ENCODE measurements around the gene PLEKHG4.

The PLEKHG4 gene

DNA sequence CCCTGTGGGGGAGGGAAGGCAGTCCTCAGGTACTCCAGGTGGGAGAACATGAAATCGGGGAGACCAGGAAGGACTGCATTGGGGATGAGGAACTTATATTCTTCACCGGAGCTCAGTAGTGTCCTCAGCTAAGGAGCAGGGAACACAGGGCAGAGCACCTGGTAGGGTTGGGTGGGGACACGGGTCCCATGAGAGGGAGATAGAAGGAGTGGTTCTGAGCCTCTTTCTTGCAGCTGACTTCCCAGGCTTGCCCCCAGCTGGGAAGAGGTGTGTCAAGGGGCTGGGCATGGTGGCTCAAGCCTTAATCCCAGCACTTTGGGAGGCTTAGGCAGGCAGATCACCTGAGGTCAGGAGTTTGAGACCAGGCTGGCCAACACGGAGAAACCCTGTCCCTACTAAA lies 34.1 kb upstream of the PLEKHG4 start:
- DNase-seq: no peak

GRCh38 chr16:67245674-67246080 lies 33.7 kb upstream of the PLEKHG4 start:
- DNase-seq: no peak

DNA sequence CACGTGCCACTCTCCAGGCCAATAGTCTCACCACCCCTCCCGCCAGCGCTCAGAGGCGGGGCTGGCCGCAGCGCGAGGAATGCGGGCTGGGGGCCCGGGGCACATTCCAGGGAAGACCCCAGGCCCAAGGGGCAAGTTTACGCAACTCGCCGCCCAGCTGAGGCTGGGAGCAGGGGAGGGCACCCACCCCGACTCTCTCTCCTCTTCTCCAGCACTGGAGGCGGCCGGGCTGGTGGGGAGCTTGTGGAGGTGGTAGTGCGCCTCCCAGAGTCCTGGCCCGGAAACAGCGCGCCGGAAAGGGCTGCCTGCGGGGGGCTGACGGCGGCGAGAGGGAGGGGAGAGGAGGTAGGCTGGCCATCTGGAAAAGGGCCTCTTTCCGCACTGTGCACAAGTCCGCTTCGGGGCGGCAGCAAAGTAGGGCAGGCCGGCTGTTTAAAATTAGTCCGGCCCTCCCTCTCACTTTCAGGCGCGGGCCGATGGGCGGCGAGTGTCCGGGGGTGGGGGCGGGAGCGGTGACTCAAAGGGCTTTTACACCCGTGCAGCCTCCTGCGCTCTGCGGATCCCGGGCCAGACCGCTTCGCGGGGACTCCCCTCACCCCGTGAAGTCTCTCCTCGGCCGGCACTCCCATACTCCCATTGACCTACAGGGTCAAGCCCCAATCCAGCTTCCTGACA lies 33.1 kb upstream of the PLEKHG4 start:
- DNase-seq: peak in 5 of 6 experiments; percentile 20 to 48 (median 42)

DNA sequence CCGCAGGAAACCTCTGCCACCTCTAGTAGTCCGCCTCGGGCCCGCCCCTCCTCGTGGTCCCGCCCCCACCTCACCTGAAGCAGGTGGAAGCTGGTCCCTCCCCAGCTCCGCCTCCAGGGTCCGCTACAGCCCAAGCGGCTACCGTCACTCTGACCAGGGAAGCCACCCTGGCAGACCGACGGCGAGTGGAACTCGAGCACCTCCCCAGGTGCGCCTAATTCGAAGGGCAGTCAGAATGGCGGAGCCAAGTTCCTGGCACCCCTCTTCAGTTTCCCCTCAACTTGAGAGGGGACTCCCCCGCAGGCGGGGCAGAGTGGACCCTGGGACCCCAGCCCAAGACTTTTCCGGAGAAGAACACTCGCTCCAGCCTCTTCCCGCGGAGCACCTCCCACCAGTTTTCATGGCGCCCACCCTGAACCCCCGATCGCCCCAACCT lies 32.6 kb upstream of the PLEKHG4 start:
- DNase-seq: peak in 5 of 6 experiments; percentile 9 to 68 (median 57)

GRCh38 chr16:67247192-67248072 lies 31.9 kb upstream of the PLEKHG4 start, which contains the start of gene FHOD1:
Gene FHOD1 (minus strand): TSS chr16:67247481. CDS start chr16:67247410, 71 bp downstream.
- peak; percentile 87 to 94 (median 90) for DNase-seq

DNA sequence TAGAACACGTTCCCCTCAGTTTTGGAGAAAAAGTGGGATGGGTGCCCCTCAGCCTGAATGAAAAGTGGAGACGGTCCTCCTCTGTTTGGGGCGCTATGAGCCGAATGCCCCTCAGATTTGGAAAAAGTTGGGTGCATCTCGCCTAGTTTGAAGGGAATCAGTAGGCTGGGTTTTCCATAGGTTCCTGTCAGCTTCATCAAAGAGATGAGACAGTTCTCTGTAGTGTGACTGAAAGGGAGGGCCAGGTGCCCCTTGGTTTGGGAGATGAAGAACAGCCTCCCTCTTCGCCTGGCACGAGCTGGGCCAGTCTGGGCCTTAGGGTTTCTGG lies 31.3 kb upstream of the PLEKHG4 start:
- no peak for DNase-seq

DNA sequence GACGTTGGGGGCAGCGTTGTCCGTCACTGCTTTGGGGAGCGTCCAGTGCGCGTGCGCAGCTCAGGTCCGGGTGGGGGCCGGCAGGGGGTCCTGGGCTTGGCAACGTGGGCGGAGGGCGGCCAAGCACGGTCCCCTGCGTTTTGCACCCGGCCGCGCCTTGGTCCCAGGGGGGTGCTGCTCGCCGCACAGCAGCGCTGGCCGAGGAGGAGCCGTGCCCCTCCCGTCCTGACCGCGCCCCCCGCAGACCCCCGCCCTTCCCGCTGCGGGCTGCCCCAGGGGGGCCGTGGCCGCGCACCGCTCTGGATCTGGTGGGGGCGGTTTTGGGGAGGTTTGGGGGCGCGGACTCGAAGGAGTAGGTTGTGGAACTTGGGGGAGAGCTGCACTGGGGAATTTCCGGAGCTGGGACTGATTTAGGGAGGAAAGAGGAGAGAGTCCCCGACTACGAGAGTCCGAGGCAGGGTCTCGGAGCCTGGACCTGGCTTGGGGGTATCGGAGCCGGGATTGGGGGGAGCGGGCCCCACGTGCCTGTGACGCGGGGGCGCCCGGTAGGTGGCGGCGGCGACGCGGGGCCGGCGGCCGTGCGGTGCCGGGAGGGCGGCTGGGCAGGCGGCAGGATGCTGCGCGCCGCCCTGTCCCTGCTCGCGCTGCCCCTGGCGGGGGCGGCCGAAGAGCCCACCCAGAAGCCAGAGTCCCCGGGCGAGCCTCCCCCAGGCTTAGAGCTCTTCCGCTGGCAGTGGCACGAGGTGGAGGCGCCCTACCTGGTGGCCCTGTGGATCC lies 30.7 kb upstream of the PLEKHG4 start, which contains the start of gene SLC9A5:
Gene SLC9A5 (plus strand): TSS at position 579 of the 777 bp plus-strand sequence. CDS start 36 bp downstream, at position 615.
- DNase-seq: peak in 3 of 6 experiments; percentile 10 to 26 (median 21)

- no peak for DNase-seq
These were observed 29.9 kb upstream of the PLEKHG4 start for GRCh38 chr16:67249178-67250044.

DNA sequence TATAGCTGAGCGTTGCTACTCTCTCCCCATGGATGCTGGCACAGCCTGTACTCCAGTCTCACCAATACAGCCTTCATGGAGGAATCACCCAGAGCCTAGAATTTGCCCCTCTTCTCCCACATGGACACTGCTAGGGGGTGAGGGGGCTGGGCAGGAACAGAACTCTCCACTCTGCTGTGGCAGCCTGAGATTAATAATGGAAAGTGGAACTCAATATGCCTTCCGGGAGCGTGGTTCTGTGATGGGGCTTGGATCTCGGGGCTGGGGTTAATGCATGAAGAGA lies 29.3 kb upstream of the PLEKHG4 start:
- no peak for DNase-seq

- DNase-seq: no peak
These were observed 26.5 kb upstream of the PLEKHG4 start for GRCh38 chr16:67252609-67253497.

DNA sequence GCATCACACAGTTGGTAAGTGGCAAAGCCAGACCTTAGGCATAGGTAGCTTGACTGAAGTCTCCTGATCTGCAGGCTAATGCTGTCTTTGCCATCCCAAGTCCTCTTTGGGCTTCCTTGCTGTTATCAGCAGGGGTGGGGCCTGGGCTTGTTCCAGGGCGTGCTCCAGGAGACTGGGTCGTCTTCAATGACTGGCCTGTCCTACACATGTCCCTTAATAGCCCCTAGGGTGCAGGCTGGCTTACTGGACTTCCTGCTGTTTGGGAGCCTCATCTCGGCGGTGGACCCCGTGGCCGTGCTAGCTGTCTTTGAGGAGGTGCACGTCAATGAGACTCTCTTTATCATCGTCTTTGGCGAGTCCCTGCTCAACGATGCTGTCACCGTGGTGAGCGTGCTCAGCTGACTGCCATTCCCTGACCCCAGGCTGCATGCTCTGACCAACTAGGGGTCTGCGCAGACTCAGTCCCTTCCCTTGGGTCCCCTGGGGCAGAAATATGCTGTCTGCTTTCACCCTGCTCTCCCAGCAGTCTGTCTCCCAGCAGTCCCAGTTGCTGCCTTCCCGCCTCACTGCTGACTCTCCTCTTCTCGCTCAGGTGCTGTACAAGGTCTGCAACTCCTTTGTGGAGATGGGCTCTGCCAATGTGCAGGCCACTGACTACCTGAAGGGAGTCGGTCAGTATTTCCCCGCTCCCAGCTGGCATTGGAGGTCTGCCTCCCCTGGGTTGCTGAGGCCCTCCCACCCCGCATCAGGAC lies 24.4 kb upstream of the PLEKHG4 start:
- DNase-seq: no peak

DNA sequence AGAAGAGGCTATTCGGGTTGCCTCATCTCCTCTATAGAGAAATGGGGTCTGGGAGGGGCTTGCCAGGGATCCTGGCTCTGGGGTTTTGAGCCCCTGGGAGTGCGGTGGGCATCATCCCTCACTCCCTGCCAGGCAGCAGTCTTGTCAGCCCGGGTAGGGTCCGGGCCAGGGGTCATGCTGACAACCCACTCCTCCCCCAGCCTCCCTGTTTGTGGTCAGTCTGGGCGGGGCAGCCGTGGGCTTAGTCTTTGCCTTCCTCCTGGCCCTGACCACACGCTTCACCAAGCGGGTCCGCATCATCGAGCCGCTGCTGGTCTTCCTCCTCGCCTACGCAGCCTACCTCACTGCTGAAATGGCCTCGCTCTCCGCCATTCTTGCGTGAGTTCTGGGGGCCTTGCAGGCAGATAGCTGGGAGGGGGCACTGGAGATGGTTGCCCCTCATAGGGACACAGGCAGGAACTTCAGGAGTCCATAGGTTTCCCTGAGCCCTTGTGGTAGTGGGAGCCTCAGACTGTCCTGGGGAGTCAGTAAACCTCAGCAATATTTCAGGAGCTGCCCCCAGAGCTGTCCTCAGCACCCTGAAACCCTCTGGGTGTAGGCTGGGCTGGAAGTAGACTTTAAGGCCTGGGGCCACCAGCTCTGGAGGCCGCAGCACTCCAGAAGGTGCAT lies 23.6 kb upstream of the PLEKHG4 start:
- no peak for DNase-seq

GRCh38 chr16:67256701-67257230 lies 22.6 kb upstream of the PLEKHG4 start:
- DNase-seq: no peak

GRCh38 chr16:67257486-67258160 lies 21.7 kb upstream of the PLEKHG4 start:
- DNase-seq: no peak

DNA sequence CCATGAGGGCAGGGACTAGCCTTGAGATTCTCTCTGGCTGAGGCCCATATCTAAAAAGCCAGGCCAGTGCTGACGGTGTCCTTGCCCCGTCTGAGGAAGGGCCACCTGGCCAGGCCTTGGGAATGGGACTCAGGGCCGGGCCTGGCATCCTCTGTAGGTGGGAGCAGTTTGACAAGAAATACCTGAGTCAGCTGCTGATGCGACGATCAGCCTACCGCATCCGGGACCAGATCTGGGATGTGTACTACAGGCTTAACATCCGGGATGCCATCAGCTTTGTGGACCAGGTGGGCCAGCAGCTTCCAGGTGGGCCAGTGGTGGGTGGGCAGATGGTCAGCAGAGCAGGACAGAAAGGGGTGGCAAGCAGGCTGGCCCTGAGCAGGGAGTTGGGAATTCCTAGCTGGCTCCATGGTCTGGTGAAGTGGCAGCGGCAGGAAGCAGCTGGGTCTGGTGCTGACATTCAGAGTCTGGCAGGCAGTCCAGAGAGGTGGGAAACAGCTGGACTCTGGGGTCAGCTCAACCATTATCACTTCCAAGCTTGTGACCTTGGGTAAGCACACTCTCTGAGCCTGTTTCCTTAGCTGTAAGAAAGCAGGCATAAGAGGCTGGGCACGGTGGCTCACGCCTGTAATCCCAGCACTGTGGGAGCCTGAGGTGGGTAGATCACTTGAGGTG lies 21.0 kb upstream of the PLEKHG4 start:
- DNase-seq: no peak

GRCh38 chr16:67259705-67260104 lies 19.6 kb upstream of the PLEKHG4 start:
- no peak for DNase-seq

GRCh38 chr16:67260426-67261063 lies 18.8 kb upstream of the PLEKHG4 start:
- DNase-seq: no peak

DNA sequence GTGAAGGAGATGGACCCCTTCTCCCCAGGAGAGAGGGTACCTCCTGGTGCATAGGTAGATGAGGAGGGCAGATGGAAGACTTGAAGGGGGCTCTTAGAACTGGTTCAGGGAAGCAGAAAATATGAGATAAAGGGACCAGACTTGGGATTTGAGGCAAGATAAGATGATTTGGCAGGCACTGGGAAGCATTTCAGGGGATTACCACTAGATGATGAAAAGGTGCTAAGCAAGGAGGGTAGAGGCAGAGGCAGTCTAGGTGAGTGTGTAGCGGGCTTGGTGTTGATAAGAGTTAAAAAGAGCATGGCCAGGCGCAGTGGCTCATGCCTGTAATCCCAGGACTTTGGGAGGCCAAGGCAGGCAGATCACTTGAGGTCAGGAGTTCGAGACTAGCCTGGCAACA lies 16.1 kb upstream of the PLEKHG4 start:
- no peak for DNase-seq
